Epidermal melanocyte (primary cell): Measurements from ENCODE around the gene TRIO.

Source experiments
- DNase-seq: peaks from one replicate; pipeline ENCODE4 v3.0.0; 2011; ENCODE audit warnings: low spot score; ENCODE audit not compliant: insufficient read length

Gene TRIO

GRCh38 chr5:14225173-14225834 is 82.2 kb downstream of the TRIO start:
- no peak for DNase-seq

DNA sequence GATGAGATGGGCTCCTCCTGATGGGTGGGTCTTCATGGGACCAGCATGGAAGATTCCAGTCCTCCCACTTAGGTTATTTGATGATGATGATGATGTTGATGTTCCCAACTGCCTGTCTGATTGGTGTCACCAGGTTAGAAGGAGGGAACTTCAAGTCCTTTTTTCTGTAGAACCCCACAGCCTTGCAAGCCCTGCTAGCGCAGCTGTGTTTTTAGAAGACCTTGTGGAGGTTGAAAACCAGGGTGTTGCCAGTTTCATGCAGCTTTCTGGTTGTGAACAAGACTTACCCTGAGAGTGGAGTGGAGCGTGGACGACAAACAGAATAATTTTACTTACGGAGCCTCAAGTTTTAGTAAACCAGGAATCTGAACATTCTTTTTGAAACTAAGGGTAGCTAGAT is 83.0 kb downstream of the TRIO start:
- no peak for DNase-seq

DNA sequence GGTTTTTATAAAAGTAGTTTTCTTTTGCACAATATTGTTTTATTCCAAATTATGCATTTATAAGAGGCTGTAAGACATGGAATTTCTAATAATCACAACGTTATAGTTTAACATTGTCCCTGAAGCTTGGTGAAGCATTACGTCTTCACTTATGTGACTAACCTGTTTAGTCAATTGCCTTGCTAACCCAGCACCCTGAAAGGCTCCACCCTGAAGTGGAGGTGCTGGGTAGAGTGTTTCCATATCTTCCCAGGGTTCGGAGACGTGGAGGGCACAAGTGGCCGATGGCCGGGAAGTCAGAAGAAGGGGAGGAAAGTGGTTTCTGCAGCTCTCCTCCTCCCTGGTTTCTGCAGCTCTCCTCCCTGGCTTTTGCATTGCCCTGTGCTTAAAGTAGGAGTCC is 83.4 kb downstream of the TRIO start:
- no peak for DNase-seq

- DNase-seq: no peak
Observed at GRCh38 chr5:14226992-14227391, 83.8 kb downstream of the TRIO start.

DNA sequence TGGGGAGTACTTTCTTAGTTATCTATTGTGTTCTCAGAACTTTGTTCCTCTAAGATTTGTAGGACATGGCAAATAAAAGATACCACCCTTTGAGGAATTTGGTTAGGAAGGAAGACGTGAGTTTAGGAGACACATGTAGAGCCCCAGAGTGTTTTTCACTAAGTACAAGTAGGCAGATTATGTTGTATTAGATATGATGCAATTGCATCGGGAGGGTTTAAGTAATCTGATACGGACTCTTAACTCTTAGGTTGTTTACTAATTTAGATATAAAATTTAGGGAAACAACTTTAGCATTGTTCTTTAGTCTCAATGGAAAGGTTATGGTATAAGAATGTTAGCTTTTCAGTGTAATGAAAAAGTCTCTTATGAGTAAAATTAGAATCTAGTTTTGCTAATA is 84.4 kb downstream of the TRIO start:
- DNase-seq: no peak

GRCh38 chr5:14228219-14228618 is 85.1 kb downstream of the TRIO start:
- DNase-seq: no peak

DNA sequence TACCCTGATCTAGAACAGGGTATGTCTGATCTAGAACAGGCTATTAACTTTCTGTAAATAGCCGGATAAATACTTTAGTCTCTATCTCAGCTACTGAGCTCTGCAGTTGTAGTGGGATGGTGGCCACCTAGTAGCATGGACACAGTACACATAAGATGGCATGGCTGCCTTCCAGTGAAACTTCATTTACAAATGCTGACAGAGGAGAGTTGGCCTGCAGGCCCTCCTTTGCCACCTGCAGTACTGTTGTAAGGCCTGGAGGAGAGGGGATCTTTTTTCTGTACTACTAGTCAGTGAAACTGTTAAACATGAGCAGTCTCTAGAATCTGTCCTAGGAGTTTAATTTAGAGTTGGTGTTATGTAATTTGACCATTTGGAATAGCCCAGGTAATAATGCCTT is 86.0 kb downstream of the TRIO start:
- DNase-seq: no peak

DNA sequence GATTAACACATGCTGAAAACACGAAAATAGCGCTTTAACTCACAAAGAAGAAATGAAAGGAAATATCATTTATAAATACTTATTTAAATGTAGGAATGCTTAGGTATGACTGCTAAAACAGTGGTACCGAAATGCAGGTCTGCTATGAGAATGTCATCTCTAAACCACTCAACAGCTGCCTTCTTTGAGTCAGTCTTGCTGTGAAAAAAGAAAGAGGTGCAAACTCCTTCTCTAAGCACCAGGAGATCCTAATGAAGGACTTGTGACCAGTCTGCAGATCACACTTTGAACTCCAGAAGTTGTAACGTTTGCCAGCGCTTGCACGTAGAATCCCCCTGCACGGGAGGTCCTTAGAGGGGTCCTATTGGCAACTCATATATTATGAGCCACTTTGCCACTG is 86.6 kb downstream of the TRIO start:
- DNase-seq: no peak

- no peak for DNase-seq
Observed at GRCh38 chr5:14231156-14231555, 88.0 kb downstream of the TRIO start.

DNA sequence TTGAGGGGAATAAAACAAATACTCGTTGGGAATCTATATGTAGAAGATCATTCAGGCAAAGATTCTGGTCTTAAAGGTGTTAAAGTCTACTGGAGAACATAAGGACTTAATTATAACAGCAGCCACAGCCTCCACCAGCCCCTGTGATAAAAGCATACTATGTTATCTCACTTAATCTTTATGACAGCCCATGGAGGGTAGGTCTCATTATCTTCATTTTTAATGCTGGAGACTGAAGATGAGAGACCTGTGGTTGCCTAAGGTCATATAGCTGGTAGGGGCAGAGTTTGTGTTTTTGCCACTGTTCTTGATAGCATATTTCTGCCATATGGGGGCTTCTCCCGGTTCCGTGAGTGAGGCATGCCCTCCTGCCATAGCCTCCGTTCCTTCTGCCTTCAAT is 88.7 kb downstream of the TRIO start:
- no peak for DNase-seq

DNA sequence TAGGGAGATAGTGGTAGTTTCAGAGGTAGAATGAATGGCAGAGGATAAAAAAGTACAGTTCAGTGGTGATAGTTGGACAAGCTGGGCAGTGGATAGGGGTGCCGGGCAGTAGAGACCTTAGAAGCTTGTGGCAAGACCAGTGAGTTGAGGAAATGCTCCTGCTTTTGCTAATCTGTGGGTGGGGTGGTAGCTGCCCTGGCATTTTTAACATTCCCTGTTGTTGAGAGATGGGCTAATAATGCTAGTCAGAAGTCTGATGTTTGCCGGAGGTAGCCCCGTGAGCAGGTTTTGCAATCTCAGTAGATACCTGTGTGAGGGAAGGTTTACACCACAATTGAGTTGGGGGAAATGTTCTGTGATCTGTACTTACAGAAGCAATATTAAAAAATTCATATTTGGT is 91.1 kb downstream of the TRIO start:
- DNase-seq: no peak

DNA sequence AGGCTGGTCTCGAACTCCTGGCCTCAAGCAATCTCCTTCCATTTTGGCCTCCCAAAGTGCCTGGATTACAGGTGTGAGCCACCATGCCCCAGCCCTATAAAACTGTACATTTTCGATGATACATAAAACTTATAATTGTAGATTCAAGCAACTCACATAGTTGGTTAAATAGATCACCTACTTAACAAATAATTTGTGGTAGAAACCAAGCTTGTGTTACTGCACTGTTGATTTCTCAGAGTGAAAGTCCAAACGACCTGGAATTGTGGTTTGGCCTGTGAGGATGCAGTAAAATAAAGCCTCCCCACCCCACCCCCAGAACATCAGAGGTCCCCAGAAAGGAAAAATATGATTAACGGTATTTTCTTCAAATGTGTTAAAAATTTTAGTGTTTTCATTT is 92.7 kb downstream of the TRIO start:
- DNase-seq: no peak

DNA sequence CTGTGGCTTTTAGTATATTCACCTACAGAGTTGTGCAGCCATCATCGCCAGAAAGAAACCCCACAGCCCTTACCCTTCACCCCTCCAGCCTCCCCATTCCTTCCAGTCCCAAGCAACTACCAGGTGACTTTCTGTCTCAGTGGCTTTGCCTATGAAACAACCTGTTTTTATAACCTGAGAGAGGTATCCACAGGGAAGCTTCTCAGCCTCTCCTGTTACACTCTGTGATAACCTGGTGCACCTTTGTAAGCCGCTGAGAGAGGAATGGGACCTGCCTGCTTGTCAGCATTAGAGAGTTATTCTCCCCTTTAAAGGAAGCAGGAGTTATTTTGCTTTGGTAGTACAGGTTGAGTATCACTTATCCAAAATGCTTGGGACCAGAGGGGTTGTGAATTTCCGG is 93.6 kb downstream of the TRIO start:
- no peak for DNase-seq

DNA sequence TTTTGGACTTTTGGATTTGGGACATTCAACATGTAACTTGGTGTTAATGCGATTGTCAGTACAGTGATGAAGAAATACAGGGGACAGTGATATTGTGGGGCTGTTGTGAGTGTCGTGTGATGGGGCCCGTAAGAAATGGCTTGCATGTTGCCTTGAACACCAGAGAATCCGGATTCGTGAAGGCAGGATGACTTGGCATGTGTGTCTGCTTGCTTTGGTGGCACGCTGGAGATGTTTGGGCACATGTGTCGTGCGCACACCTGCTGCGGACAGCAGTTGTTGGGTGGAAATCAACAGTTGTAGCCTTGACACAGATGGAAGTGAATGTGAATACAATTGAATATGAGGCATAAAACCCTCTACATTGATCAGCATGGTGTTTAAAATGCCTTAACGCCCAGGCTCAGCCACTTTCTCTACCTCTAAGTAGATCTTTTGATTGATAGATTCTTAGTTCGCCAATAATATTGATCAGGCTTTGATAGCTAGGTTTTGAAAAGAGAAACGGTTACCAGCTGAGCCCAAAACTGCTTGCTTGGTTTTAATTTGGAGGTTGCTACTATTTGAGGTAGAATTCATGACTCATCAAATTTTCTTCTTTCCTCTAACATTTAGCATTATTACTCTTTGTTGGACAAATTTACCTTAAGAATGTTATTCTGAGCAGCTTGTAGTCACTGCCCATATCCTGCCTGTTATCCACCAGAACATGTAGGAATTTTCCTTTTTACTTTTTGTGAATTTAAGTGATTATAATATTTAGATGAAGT is 94.4 kb downstream of the TRIO start:
- DNase-seq: no peak

- DNase-seq: no peak
Observed at GRCh38 chr5:14238272-14238671, 95.1 kb downstream of the TRIO start.

DNA sequence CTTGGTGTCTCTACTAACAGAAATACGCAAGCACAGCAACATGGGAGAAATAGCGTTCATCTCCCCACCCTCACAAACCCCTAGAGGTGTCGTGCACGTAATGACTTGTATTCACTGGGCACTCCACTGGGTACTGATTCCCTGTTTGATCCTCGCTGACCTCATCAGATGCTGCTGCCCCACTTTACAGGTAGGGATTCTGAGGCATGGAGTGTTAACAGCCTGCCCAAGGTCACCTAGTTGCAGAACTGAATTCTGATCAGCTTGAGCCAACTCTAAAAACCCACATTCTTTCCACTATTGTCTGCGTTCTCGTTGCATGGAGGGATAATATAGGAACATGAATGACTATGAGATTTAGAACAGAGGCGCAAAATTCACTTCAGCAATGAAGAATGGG is 96.3 kb downstream of the TRIO start:
- no peak for DNase-seq

- no peak for DNase-seq
Observed at GRCh38 chr5:14239951-14240350, 96.8 kb downstream of the TRIO start.

GRCh38 chr5:14240359-14240758 is 97.2 kb downstream of the TRIO start:
- DNase-seq: peak; percentile 28

- DNase-seq: no peak
Observed at GRCh38 chr5:14241141-14241540, 98.0 kb downstream of the TRIO start.

GRCh38 chr5:14242447-14242846 is 99.3 kb downstream of the TRIO start:
- DNase-seq: no peak

GRCh38 chr5:14242871-14243383 is 99.8 kb downstream of the TRIO start:
- no peak for DNase-seq

- no peak for DNase-seq
Observed at GRCh38 chr5:14243766-14244165, 100.6 kb downstream of the TRIO start.

DNA sequence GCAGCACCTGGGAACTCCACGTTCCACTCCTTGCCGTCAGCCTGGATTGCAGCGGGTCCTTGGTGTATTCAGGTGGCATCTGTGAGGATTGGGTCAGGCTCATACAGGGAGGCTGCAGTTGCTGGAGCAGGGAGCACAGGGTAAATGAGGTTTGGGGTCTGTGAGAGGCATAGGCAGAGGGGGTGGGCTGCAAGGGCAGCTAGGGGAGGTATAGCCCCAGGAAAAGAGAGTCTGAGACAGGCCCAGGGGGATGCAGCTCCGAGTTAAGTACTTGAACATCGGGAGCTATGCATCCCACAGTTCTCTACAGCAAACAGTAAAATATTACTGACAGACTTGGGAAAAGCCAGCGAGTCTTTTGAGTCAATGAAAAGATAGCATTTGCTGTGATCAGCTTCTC is 101.6 kb downstream of the TRIO start:
- DNase-seq: no peak
